ENCODE data around the gene FBXO31.

DNA sequence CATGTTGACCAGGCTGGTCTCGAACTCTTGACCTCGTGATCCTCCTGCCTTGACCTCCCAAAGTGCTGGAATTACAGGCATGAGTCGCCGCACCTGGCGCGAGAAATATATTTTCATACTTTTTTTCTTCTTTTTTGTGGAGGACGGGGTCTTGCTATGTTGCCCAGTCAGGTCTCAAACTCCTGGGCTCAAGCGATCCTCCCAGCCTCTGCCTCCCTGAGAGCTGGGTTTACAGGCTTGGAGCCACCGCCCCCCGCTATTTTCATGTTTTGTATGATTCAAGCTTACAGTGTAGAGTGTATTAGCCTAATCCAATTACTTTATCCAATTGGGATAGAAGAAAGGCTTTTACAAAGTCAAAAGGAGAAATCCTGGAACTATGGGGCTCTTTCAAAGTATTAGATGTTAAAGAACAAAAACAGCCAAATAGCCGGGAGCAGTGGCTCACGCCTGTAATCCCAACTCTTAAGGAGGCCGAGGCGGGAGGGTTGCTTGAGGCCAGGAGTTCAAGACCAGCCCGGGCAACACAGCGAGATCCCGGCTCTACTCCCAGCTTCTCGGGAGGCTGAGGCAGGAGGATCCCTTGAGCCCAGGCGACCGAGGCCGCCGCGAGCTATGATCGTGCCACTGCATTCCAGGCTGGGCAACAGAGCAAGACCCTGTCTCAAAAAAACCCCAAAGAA, 7.2 kb upstream of the FBXO31 start:
- TF ChIP-seq, protein P1, sequence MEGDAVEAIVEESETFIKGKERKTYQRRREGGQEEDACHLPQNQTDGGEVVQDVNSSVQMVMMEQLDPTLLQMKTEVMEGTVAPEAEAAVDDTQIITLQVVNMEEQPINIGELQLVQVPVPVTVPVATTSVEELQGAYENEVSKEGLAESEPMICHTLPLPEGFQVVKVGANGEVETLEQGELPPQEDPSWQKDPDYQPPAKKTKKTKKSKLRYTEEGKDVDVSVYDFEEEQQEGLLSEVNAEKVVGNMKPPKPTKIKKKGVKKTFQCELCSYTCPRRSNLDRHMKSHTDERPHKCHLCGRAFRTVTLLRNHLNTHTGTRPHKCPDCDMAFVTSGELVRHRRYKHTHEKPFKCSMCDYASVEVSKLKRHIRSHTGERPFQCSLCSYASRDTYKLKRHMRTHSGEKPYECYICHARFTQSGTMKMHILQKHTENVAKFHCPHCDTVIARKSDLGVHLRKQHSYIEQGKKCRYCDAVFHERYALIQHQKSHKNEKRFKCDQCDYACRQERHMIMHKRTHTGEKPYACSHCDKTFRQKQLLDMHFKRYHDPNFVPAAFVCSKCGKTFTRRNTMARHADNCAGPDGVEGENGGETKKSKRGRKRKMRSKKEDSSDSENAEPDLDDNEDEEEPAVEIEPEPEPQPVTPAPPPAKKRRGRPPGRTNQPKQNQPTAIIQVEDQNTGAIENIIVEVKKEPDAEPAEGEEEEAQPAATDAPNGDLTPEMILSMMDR (IDR thresholded peaks at IDR 0.05; ENCODE audit: low read depth, low read length) = no peak
- TF ChIP-seq EZH2phosphoT487 (IDR thresholded peaks at IDR 0.05; ENCODE audit: low read depth) = no peak
